KMS-11 (cell line): ENCODE data around the gene NPAS2.

ENCODE experiments used
- H2AFZ ChIP-seq: fragments of 200-600 bp; sonication (generic); 2 replicates; pipeline ENCODE4 v1.6.1; 2016; ENCODE audit warnings: antibody characterized with exemption, mixed run types, low read depth
- H3K27ac ChIP-seq: fragments of 200-600 bp; sonication (generic); 2 replicates; pipeline ENCODE4 v1.6.1; 2016; ENCODE audit warnings: mild to moderate bottlenecking, mixed run types
- H3K27me3 ChIP-seq: fragments of 200-600 bp; sonication (generic); 2 replicates; pipeline ENCODE4 v1.6.1; 2017; ENCODE audit warnings: mild to moderate bottlenecking, low read depth, mixed run types, moderate library complexity; ENCODE audit not compliant: insufficient read depth
- H3K36me3 ChIP-seq: fragments of 200-600 bp; sonication (generic); 2 replicates; pipeline ENCODE4 v1.6.1; 2017; ENCODE audit warnings: mild to moderate bottlenecking, mixed run types; ENCODE audit not compliant: insufficient read depth
- H3K4me1 ChIP-seq: fragments of 200-600 bp; sonication (generic); 2 replicates; pipeline ENCODE4 v1.6.1; 2016; ENCODE audit warnings: mild to moderate bottlenecking, low read depth, mixed run types; ENCODE audit not compliant: poor library complexity, severe bottlenecking
- H3K4me2 ChIP-seq: fragments of 200-600 bp; sonication (generic); 2 replicates; pipeline ENCODE4 v1.7.0; 2016; ENCODE audit warnings: mild to moderate bottlenecking, mixed run types
- H3K4me3 ChIP-seq: fragments of 200-600 bp; sonication (generic); IDR thresholded peaks from 2 replicates; pipeline ENCODE4 v1.6.1; 2017; ENCODE audit warnings: low read depth, low read length, mixed read lengths; ENCODE audit not compliant: insufficient read depth
- H3K79me2 ChIP-seq: fragments of 200-600 bp; sonication (generic); 2 replicates; pipeline ENCODE4 v1.6.1; 2016; ENCODE audit warnings: low read depth, mixed run types; ENCODE audit not compliant: insufficient read depth
- H3K9ac ChIP-seq: fragments of 200-600 bp; sonication (generic); 2 replicates; pipeline ENCODE4 v1.6.1; 2016; ENCODE audit warnings: mild to moderate bottlenecking, mixed run types
- H4K20me1 ChIP-seq: fragments of 200-600 bp; sonication (generic); 2 replicates; pipeline ENCODE4 v1.6.1; 2016; ENCODE audit warnings: mild to moderate bottlenecking, mixed run types; ENCODE audit not compliant: insufficient read depth
- TF ChIP-seq, protein P1 (sequence below): fragments of 200-600 bp; sonication (generic); conservative IDR thresholded peaks from 2 replicates; pipeline ENCODE4 v1.6.1; 2017; ENCODE audit warnings: low read depth, mild to moderate bottlenecking, antibody characterized with exemption, low read length, moderate library complexity, mixed read lengths

NPAS2 gene

GRCh38 chr2:101017371-101017770 lies 197.4 kb downstream of the NPAS2 start:
- H3K9ac ChIP-seq = no peak overlapping the region
- no peaks in the 10 kb centered on the region for H3K79me2 ChIP-seq
- TF ChIP-seq, protein P1, sequence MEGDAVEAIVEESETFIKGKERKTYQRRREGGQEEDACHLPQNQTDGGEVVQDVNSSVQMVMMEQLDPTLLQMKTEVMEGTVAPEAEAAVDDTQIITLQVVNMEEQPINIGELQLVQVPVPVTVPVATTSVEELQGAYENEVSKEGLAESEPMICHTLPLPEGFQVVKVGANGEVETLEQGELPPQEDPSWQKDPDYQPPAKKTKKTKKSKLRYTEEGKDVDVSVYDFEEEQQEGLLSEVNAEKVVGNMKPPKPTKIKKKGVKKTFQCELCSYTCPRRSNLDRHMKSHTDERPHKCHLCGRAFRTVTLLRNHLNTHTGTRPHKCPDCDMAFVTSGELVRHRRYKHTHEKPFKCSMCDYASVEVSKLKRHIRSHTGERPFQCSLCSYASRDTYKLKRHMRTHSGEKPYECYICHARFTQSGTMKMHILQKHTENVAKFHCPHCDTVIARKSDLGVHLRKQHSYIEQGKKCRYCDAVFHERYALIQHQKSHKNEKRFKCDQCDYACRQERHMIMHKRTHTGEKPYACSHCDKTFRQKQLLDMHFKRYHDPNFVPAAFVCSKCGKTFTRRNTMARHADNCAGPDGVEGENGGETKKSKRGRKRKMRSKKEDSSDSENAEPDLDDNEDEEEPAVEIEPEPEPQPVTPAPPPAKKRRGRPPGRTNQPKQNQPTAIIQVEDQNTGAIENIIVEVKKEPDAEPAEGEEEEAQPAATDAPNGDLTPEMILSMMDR = no peak
- H3K36me3 ChIP-seq = no peaks in the 10 kb centered on the region
- no peaks in the 10 kb centered on the region for H3K27me3 ChIP-seq
- H3K4me3 ChIP-seq = no peak overlapping the region
- no peaks in the 10 kb centered on the region for H3K4me1 ChIP-seq
- no peak overlapping the region for H3K27ac ChIP-seq
- H4K20me1 ChIP-seq = no peaks in the 10 kb centered on the region
- no peak overlapping the region for H2AFZ ChIP-seq
- H3K4me2 ChIP-seq = no peak overlapping the region

DNA sequence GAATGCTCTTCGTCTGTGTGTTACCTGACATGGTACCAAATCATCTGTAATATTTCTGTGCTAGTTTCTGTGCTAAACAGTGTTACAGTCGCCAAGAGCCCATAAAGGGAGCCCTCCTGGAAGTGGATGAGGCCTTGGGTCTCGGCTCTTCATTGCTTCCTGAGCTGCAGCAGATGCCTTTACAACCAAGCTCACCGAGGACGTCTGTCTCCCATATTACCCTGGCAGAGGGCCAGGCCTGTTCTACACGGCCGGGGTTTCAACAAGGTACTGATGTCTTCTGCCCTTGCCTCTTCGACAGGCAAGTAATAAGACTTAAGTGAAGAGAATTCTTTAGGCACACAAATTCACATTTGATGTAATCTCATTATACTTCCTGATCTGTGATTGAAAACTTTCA lies 199.0 kb downstream of the NPAS2 start:
- TF ChIP-seq, protein P1 = no peak
- no peaks in the 10 kb centered on the region for H3K79me2 ChIP-seq
- H2AFZ ChIP-seq = no peak overlapping the region
- no peaks in the 10 kb centered on the region for H3K27me3 ChIP-seq
- H3K9ac ChIP-seq = no peak overlapping the region
- H3K4me1 ChIP-seq = no peaks in the 10 kb centered on the region
- no peak overlapping the region for H3K27ac ChIP-seq
- no peak overlapping the region for H3K4me2 ChIP-seq
- H4K20me1 ChIP-seq = no peaks in the 10 kb centered on the region
- no peaks in the 10 kb centered on the region for H3K36me3 ChIP-seq
- H3K4me3 ChIP-seq = no peak overlapping the region

GRCh38 chr2:101022221-101022620 lies 202.3 kb downstream of the NPAS2 start:
- Histone ChIP-seq H3K4me3 (no peak overlapping the region), H3K4me2 (no peak overlapping the region), H3K9ac (no peak overlapping the region), H3K36me3 (no peaks in the 10 kb centered on the region), H3K27me3 (no peaks in the 10 kb centered on the region), H3K27ac (no peak overlapping the region), H3K4me1 (no peaks in the 10 kb centered on the region), H4K20me1 (no peaks in the 10 kb centered on the region), H2AFZ (no peak overlapping the region), H3K79me2 (no peaks in the 10 kb centered on the region)
- TF ChIP-seq, protein P1 = no peak

DNA sequence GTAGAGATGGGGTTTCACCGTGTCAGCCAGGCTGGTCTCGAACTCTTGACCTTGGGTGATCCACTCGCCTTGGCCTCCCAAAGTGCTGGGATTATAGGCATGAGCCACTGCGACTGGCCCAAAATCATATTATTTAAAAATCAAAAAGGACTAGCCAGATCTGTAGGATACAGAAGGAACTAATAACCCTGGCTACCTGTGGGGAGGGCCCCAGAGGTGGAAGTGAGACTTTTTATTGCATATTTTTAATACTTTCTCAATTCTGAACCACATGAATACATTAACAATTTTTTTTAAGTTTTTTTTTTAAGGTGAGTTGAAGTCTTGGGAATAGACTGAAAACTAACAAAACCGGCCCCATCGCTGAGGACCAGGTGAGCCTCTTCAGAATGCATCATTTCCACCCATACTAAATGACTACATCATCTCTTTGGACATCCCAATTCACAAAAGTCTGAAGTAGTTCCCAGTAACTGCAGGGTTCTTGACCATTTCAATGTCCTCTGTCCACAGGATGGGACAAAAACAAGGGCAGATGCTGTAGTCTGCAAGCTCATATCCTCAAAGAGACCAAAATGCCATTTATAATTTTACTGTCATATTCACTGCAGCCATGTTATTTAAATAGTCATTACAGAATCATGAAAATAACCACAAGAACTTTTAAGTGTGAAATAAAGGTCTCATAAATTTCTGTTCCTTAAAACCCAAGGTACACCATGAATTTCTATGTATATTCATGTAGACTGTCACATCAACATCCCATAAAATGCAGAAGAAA lies 203.6 kb downstream of the NPAS2 start:
- Histone ChIP-seq H2AFZ (no peak overlapping the region), H3K27me3 (no peaks in the 10 kb centered on the region), H3K4me2 (no peak overlapping the region), H3K4me1 (no peaks in the 10 kb centered on the region), H3K4me3 (no peak overlapping the region), H3K79me2 (no peaks in the 10 kb centered on the region), H4K20me1 (no peaks in the 10 kb centered on the region), H3K27ac (no peak overlapping the region), H3K9ac (no peak overlapping the region), H3K36me3 (no peaks in the 10 kb centered on the region)
- TF ChIP-seq, protein P1 = no peak
